Ovary (tissue), 3 donors: ENCODE measurements around the gene PPP5C.

Experiments used
- CTCF ChIP-seq, 3 donors: fragments of 450-650 bp in 2 of 3; fragments of 200-600 bp in 1 of 3; IDR thresholded peaks; one replicate each; pipeline versions ENCODE4 v1.5.1 to v1.8.0; 2016 to 2022; ENCODE audit warnings: antibody characterized with exemption in 3 of 3, mild to moderate bottlenecking in 1 of 3
- POLR2A ChIP-seq: fragments of 450-650 bp; IDR thresholded peaks from one replicate; pipeline ENCODE4 v1.6.1; 2017; ENCODE audit warnings: antibody characterized with exemption, mild to moderate bottlenecking, moderate library complexity
- donor health status: DM: no; HTN: no; CAD: no.

- no peak for TF ChIP-seq CTCF (IDR thresholded peaks at IDR 0.05)
- no peak for TF ChIP-seq POLR2A
Measured at GRCh38 chr19:46353730-46354528, 7.0 kb downstream of the PPP5C start.
